ENCODE results near the gene BEND2. TPM values are rescaled to one million over a fixed set of nuclear protein-coding genes. Genes with fewer than 3 reads are reported as not detected.

BEND2 gene
- total RNA-seq, 1 donor from 2014 or later: not detected

DNA sequence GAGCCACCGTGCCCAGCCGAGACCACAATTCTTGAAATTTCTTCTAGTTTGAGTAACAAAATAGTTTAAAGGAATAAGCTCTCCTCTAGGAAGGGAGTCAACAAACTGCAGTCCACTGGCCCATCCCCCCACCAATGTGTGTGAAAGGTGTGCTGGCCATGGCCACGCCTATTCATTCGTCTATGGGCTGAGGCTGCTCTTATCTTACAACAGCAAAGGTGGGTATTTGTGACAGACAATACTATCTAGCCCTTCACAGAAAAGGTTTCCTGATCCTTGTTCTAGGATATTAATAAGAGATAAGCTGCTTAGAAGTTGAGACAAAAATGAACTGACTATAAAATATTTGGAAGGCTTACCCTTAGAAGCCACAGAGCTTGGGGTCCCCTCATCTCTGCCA lies 41.2 kb downstream of the BEND2 start:
- TF ChIP-seq, protein P1, sequence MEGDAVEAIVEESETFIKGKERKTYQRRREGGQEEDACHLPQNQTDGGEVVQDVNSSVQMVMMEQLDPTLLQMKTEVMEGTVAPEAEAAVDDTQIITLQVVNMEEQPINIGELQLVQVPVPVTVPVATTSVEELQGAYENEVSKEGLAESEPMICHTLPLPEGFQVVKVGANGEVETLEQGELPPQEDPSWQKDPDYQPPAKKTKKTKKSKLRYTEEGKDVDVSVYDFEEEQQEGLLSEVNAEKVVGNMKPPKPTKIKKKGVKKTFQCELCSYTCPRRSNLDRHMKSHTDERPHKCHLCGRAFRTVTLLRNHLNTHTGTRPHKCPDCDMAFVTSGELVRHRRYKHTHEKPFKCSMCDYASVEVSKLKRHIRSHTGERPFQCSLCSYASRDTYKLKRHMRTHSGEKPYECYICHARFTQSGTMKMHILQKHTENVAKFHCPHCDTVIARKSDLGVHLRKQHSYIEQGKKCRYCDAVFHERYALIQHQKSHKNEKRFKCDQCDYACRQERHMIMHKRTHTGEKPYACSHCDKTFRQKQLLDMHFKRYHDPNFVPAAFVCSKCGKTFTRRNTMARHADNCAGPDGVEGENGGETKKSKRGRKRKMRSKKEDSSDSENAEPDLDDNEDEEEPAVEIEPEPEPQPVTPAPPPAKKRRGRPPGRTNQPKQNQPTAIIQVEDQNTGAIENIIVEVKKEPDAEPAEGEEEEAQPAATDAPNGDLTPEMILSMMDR (IDR thresholded peaks at IDR 0.05): no peak
- Mint-ChIP-seq H3K36me3 (ENCODE audit: unreplicated experiment) (no peaks in the 10 kb centered on the region), H3K27me3 (ENCODE audit: unreplicated experiment) (no peaks in the 10 kb centered on the region), H3K27ac (ENCODE audit: unreplicated experiment) (no peak overlapping the region), H3K9me3 (ENCODE audit: unreplicated experiment) (peaks cover 4% of the 10 kb centered on the region), H3K4me3 (ENCODE audit: unreplicated experiment) (no peak overlapping the region), H3K4me1 (ENCODE audit: unreplicated experiment) (no peaks in the 10 kb centered on the region)
- no peak for DNase-seq (ENCODE audit: extremely low spot score, unreplicated experiment)

- H3K27me3 Mint-ChIP-seq (ENCODE audit: unreplicated experiment): no peaks in the 10 kb centered on the region
- TF ChIP-seq, protein P1 (IDR thresholded peaks at IDR 0.05): no peak
Observed at GRCh38 chrX:18174971-18175370, 45.7 kb downstream of the BEND2 start.

GRCh38 chrX:18174209-18174608 lies 46.5 kb downstream of the BEND2 start:
- no peak overlapping the region for H3K4me3 Mint-ChIP-seq (ENCODE audit: unreplicated experiment)
- peaks cover 2% of the 10 kb centered on the region for H3K27me3 Mint-ChIP-seq (ENCODE audit: unreplicated experiment)
- H3K4me1 Mint-ChIP-seq (ENCODE audit: unreplicated experiment): no peaks in the 10 kb centered on the region
- H3K27ac Mint-ChIP-seq (ENCODE audit: unreplicated experiment): no peak overlapping the region
- peaks cover 3% of the 10 kb centered on the region for H3K9me3 Mint-ChIP-seq (ENCODE audit: unreplicated experiment)
- no peak for DNase-seq (ENCODE audit: extremely low spot score, unreplicated experiment)
- TF ChIP-seq, protein P1 (IDR thresholded peaks at IDR 0.05): no peak
- H3K36me3 Mint-ChIP-seq (ENCODE audit: unreplicated experiment): no peaks in the 10 kb centered on the region

More at GRCh38 chrX:18174971-18175370, 45.7 kb downstream of the BEND2 start:
- Mint-ChIP-seq H3K4me3 (ENCODE audit: unreplicated experiment) (no peak overlapping the region), H3K4me1 (ENCODE audit: unreplicated experiment) (no peaks in the 10 kb centered on the region), H3K27ac (ENCODE audit: unreplicated experiment) (no peak overlapping the region), H3K9me3 (ENCODE audit: unreplicated experiment) (peaks cover 3% of the 10 kb centered on the region), H3K36me3 (ENCODE audit: unreplicated experiment) (no peaks in the 10 kb centered on the region)
- no peak for DNase-seq (ENCODE audit: extremely low spot score, unreplicated experiment)

- Mint-ChIP-seq H3K4me3 (ENCODE audit: unreplicated experiment) (no peak overlapping the region), H3K27ac (ENCODE audit: unreplicated experiment) (no peak overlapping the region), H3K4me1 (ENCODE audit: unreplicated experiment) (no peaks in the 10 kb centered on the region), H3K36me3 (ENCODE audit: unreplicated experiment) (no peaks in the 10 kb centered on the region), H3K9me3 (ENCODE audit: unreplicated experiment) (peaks cover 3% of the 10 kb centered on the region), H3K27me3 (ENCODE audit: unreplicated experiment) (peaks cover 2% of the 10 kb centered on the region)
- TF ChIP-seq, protein P1 (IDR thresholded peaks at IDR 0.05): no peak
- DNase-seq (ENCODE audit: extremely low spot score, unreplicated experiment): no peak
Observed at GRCh38 chrX:18173494-18174180, 47.0 kb downstream of the BEND2 start.

- no peak for DNase-seq (ENCODE audit: extremely low spot score, unreplicated experiment)
- H3K27me3 Mint-ChIP-seq (ENCODE audit: unreplicated experiment): peaks cover 2% of the 10 kb centered on the region
- H3K9me3 Mint-ChIP-seq (ENCODE audit: unreplicated experiment): no peaks in the 10 kb centered on the region
- H3K4me1 Mint-ChIP-seq (ENCODE audit: unreplicated experiment): no peaks in the 10 kb centered on the region
- TF ChIP-seq, protein P1 (IDR thresholded peaks at IDR 0.05): no peak
- no peaks in the 10 kb centered on the region for H3K36me3 Mint-ChIP-seq (ENCODE audit: unreplicated experiment)
- H3K4me3 Mint-ChIP-seq (ENCODE audit: unreplicated experiment): no peak overlapping the region
- no peak overlapping the region for H3K27ac Mint-ChIP-seq (ENCODE audit: unreplicated experiment)
Observed at GRCh38 chrX:18172970-18173369, 47.7 kb downstream of the BEND2 start.
